Stomach (tissue), 9 donors: Measurements from ENCODE around the gene ABI3BP. TPM values are rescaled to one million over a fixed set of nuclear protein-coding genes. Genes with fewer than 3 reads are reported as not detected.

Source experiments
- DNase-seq, 2 donors: peaks; one replicate each; pipeline versions ENCODE4 v3.0.0 to v3.0.0-alpha.2; 2013 to 2019
- H3K27ac ChIP-seq, 5 donors: fragments of 200-600 bp in 4 of 5; sonication (generic) in 4 of 5; one replicate each; pipeline ENCODE4 v1.5.1; 2013 to 2019; ENCODE audit warnings: mild to moderate bottlenecking in 1 of 5, moderate library complexity in 1 of 5
- H3K27me3 ChIP-seq, 3 donors: fragments of 200-600 bp; sonication (generic); one replicate each; pipeline ENCODE4 v1.5.1; 2017 to 2019; ENCODE audit warnings: mixed run types in 1 of 3
- H3K36me3 ChIP-seq, 4 donors: fragments of 200-600 bp; sonication (generic); 1 replicate in 3 of 4; 2 replicates in 1 of 4; pipeline ENCODE4 v1.5.1; 2016 to 2019
- H3K4me1 ChIP-seq, 4 donors: fragments of 200-600 bp; sonication (generic); one replicate each; pipeline ENCODE4 v1.5.1; 2016 to 2019
- H3K4me3 ChIP-seq, 4 donors: fragments of 200-600 bp; sonication (generic) in 3 of 4; one replicate each; pipeline ENCODE4 v1.5.1; 2016 to 2019; ENCODE audit warnings: mild to moderate bottlenecking in 1 of 4
- H3K9me3 ChIP-seq, 4 donors: fragments of 200-600 bp; sonication (generic); one replicate each; pipeline ENCODE4 v1.5.1; 2016 to 2019
- EP300 ChIP-seq: sonication (generic); formaldehyde crosslinking; IDR thresholded peaks from one replicate; pipeline ENCODE4 v1.6.1; 2017; ENCODE audit warnings: antibody characterized with exemption
- POLR2A ChIP-seq, 4 donors: fragments of 450-650 bp; IDR thresholded peaks; one replicate each; pipeline ENCODE4 v1.6.1; 2016; ENCODE audit warnings: antibody characterized with exemption in 4 of 4, control low read depth in 2 of 4, mild to moderate bottlenecking in 1 of 4, moderate library complexity in 1 of 4
- POLR2AphosphoS5 ChIP-seq, 3 donors: sonication (generic); formaldehyde crosslinking; IDR thresholded peaks; one replicate each; pipeline ENCODE4 v1.6.1; 2016; ENCODE audit warnings: antibody characterized with exemption in 3 of 3
- WGBS, 5 donors: extraction: QIAGEN DNeasy Blood & Tissue Kit in 3 of 5; methylation state at CpG; one replicate each; pipeline versions ENCODE4 v1.1.5 to v1.1.7; 2013 to 2018; 5-methylcytosine and 5-hydroxymethylcytosine counted together
- intact Hi-C: fragments of 100-400 bp; cut with DNase I; formaldehyde crosslinking; loops from one replicate; pipeline ENCODE4 v1.15.1; 2023; ENCODE audit warnings: low total_unique reads
- polyA plus RNA-seq, 3 donors: library from polyadenylated mRNA; stranded (reverse); fragments of 200-250 nt; gene quantifications; one replicate each; pipeline ENCODE4 v1.2.3, GENCODE V29; 2013
- total RNA-seq, 5 donors: library from RNA; depleted of rRNA; stranded (reverse); fragments of >200 nt; gene quantifications; one replicate each; pipeline versions ENCODE4 v1.1.0 to v1.2.3, GENCODE V29; 2014 to 2016
- TF ChIP-seq, protein P1 (sequence below), 7 experiments: fragments of 450-650 bp in 4 of 7; fragments of 200-600 bp in 3 of 7; sonication (generic) in 3 of 7; IDR thresholded peaks; one replicate each; pipeline ENCODE4 v1.5.1; 2016 to 2019; ENCODE audit warnings: antibody characterized with exemption in 7 of 7, control low read depth in 2 of 7, mild to moderate bottlenecking in 1 of 7
- donor health status: healthy with polysubstance abuse.
- donor health status: Bipolar disorder and iron deficiency.
- donor health status: healthy.

The ABI3BP gene
- total and polyA plus RNA-seq, 8 donors, result 1.5 to 252 (median 21.7) TPM

- Histone ChIP-seq H3K9me3 (no peaks in the 10 kb centered on the region), H3K27ac (no peak overlapping the region), H3K36me3 (no peaks in the 10 kb centered on the region), H3K4me1 (peaks cover 0 to 28% (median 13%) of the 10 kb centered on the region in 4 donors), H3K4me3 (no peak overlapping the region), H3K27me3 (no peaks in the 10 kb centered on the region)
- no peak for TF ChIP-seq POLR2AphosphoS5 (IDR thresholded peaks at IDR 0.05)
- TF ChIP-seq, protein P1, sequence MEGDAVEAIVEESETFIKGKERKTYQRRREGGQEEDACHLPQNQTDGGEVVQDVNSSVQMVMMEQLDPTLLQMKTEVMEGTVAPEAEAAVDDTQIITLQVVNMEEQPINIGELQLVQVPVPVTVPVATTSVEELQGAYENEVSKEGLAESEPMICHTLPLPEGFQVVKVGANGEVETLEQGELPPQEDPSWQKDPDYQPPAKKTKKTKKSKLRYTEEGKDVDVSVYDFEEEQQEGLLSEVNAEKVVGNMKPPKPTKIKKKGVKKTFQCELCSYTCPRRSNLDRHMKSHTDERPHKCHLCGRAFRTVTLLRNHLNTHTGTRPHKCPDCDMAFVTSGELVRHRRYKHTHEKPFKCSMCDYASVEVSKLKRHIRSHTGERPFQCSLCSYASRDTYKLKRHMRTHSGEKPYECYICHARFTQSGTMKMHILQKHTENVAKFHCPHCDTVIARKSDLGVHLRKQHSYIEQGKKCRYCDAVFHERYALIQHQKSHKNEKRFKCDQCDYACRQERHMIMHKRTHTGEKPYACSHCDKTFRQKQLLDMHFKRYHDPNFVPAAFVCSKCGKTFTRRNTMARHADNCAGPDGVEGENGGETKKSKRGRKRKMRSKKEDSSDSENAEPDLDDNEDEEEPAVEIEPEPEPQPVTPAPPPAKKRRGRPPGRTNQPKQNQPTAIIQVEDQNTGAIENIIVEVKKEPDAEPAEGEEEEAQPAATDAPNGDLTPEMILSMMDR (IDR thresholded peaks at IDR 0.05), result no peak
- TF ChIP-seq POLR2A (IDR thresholded peaks at IDR 0.05), result no peak
- TF ChIP-seq EP300, result no peak
- DNase-seq, result no peak
- 80 to 94% (median 85%) methylated on average over 6 of the region's 6 CpGs for WGBS, 5 donors
- intact Hi-C loops, result no loop called here
Observed at GRCh38 chr3:100911956-100912355, 81.3 kb downstream of the ABI3BP start.

DNA sequence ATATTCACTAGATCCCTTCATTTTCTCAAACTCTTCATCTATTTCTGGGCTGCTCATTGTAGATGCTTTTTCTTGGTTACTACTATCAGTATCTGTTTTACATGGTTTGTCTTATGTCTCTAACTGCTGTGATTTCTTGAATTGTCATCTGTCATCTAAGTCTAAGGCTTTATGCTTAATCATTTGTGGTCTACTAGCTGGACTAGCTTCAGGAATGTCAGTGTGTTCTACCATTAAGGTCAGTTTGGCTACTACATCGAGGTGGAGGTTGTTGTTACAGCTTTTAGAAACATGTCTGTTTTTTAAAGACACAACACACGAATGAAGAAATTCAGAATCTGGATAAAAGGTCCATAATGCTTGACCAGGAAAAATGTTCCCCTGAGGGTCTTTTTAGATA, 82.2 kb downstream of the ABI3BP start:
- Histone ChIP-seq H3K4me1 (peaks cover 0 to 22% (median 11%) of the 10 kb centered on the region in 4 donors), H3K4me3 (no peak overlapping the region), H3K27me3 (no peaks in the 10 kb centered on the region), H3K36me3 (no peaks in the 10 kb centered on the region), H3K9me3 (no peaks in the 10 kb centered on the region), H3K27ac (no peak overlapping the region)
- TF ChIP-seq POLR2A (IDR thresholded peaks at IDR 0.05) (no peak), POLR2AphosphoS5 (IDR thresholded peaks at IDR 0.05) (no peak), EP300 (no peak)
- TF ChIP-seq, protein P1 (IDR thresholded peaks at IDR 0.05), result no peak
- intact Hi-C loops, result no loop called here
- WGBS, 5 donors, result 49 to 62% (median 53%) methylated on average over 2 of the region's 2 CpGs
- DNase-seq, result no peak

DNA sequence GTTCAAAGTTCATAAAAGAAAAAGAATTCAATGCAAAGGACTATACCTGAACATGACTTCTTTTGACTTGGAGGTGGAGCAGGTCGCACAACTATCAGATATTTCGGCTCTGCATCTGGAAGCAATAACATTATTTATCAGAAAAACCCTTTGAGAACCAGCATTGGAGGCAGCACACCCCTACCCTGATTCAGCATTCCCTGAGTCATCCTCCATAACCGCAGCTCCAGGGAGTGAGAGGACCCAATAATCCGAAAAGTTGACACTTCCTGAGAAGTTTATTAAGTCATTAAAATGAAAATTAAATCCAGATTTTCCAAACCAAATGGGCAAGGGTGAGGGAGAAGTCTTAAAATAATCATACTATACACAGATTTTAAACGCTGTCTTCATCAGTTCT, 90.6 kb downstream of the ABI3BP start:
- H3K9me3 ChIP-seq, result no peaks in the 10 kb centered on the region
- no peak for DNase-seq
- 78 to 88% (median 86%) methylated on average over 5 of the region's 5 CpGs for WGBS, 5 donors
- TF ChIP-seq POLR2AphosphoS5 (IDR thresholded peaks at IDR 0.05), result no peak
- TF ChIP-seq EP300, result no peak
- TF ChIP-seq, protein P1 (IDR thresholded peaks at IDR 0.05), result no peak
- TF ChIP-seq POLR2A (IDR thresholded peaks at IDR 0.05), result no peak
- no peaks in the 10 kb centered on the region for H3K27me3 ChIP-seq
- peaks cover 0 to 19% (median 8%) of the 10 kb centered on the region in 4 donors for H3K4me1 ChIP-seq
- H3K4me3 ChIP-seq, result no peak overlapping the region
- intact Hi-C loops, result no loop called here
- no peaks in the 10 kb centered on the region for H3K36me3 ChIP-seq
- no peak overlapping the region for H3K27ac ChIP-seq

GRCh38 chr3:100900671-100901335, 92.4 kb downstream of the ABI3BP start:
- no peaks in the 10 kb centered on the region for H3K9me3 ChIP-seq
- no peak overlapping the region for H3K4me3 ChIP-seq
- no peak overlapping the region for H3K27ac ChIP-seq
- no peaks in the 10 kb centered on the region for H3K36me3 ChIP-seq
- no peak for DNase-seq
- TF ChIP-seq POLR2AphosphoS5 (IDR thresholded peaks at IDR 0.05) (no peak), POLR2A (IDR thresholded peaks at IDR 0.05) (no peak), EP300 (no peak)
- TF ChIP-seq, protein P1 (IDR thresholded peaks at IDR 0.05), result no peak
- intact Hi-C loops, result no loop called here
- WGBS, 5 donors, result 85 to 92% (median 89%) methylated on average over 2 of the region's 2 CpGs
- H3K4me1 ChIP-seq, result peaks cover 0 to 19% (median 8%) of the 10 kb centered on the region in 4 donors
- no peaks in the 10 kb centered on the region for H3K27me3 ChIP-seq
